ENCODE results near the gene PTBP1. TPM values are rescaled to one million over a fixed set of nuclear protein-coding genes. Genes with fewer than 3 reads are reported as not detected.
A peak's percentile ranks its signal among the peaks of the same experiment; 100 is the strongest.

PTBP1 gene
- total and polyA plus RNA-seq, 9 of the 15 experiments (the other 6 are each of a cell fraction or from before 2014, with no cell fraction given), result 14.0 to 759 (median 234) TPM

DNA sequence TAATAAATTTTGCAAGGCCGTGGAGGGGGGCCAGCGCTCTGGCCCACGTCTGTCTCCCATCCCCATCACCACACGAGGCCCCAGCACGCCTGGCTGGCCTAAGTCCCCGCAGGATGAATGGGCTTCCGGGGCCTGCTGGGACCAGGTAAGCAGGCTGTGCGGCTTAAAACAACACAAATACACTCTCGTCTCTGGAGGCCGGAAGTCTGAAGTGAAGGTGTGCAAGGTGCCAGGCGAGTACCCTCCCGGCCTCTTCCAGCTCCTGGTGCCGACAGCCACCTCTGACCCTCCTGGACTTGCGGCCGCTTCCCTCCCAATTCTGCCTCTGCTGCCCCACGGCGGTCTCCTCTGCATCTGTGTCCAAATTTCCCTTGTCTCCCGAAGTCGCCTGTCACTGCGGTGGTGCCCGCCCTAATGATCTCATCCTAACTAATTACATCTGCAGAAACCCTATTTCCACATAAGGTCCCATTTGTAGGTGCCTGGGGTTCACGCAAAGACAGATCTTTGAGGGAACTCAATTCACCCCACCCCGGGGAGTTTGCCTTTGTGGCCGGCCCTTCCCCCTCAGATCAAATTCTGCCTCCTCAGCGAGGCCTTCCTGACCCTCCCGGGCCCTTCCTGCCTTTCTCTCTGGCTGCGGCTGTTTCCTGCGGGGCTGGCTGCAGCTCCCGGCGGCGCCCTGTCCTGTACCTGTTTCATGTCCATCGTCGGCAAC, 8.1 kb upstream of the PTBP1 start (continued):
- TF ChIP-seq, protein P1, sequence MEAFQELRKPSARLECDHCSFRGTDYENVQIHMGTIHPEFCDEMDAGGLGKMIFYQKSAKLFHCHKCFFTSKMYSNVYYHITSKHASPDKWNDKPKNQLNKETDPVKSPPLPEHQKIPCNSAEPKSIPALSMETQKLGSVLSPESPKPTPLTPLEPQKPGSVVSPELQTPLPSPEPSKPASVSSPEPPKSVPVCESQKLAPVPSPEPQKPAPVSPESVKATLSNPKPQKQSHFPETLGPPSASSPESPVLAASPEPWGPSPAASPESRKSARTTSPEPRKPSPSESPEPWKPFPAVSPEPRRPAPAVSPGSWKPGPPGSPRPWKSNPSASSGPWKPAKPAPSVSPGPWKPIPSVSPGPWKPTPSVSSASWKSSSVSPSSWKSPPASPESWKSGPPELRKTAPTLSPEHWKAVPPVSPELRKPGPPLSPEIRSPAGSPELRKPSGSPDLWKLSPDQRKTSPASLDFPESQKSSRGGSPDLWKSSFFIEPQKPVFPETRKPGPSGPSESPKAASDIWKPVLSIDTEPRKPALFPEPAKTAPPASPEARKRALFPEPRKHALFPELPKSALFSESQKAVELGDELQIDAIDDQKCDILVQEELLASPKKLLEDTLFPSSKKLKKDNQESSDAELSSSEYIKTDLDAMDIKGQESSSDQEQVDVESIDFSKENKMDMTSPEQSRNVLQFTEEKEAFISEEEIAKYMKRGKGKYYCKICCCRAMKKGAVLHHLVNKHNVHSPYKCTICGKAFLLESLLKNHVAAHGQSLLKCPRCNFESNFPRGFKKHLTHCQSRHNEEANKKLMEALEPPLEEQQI (IDR thresholded peaks at IDR 0.05), result no peak
- TF ChIP-seq ZNF253 (CRISPR knock-in tag; conservative IDR thresholded peaks at IDR 0.05), result no peak
- TF ChIP-seq, protein P2, sequence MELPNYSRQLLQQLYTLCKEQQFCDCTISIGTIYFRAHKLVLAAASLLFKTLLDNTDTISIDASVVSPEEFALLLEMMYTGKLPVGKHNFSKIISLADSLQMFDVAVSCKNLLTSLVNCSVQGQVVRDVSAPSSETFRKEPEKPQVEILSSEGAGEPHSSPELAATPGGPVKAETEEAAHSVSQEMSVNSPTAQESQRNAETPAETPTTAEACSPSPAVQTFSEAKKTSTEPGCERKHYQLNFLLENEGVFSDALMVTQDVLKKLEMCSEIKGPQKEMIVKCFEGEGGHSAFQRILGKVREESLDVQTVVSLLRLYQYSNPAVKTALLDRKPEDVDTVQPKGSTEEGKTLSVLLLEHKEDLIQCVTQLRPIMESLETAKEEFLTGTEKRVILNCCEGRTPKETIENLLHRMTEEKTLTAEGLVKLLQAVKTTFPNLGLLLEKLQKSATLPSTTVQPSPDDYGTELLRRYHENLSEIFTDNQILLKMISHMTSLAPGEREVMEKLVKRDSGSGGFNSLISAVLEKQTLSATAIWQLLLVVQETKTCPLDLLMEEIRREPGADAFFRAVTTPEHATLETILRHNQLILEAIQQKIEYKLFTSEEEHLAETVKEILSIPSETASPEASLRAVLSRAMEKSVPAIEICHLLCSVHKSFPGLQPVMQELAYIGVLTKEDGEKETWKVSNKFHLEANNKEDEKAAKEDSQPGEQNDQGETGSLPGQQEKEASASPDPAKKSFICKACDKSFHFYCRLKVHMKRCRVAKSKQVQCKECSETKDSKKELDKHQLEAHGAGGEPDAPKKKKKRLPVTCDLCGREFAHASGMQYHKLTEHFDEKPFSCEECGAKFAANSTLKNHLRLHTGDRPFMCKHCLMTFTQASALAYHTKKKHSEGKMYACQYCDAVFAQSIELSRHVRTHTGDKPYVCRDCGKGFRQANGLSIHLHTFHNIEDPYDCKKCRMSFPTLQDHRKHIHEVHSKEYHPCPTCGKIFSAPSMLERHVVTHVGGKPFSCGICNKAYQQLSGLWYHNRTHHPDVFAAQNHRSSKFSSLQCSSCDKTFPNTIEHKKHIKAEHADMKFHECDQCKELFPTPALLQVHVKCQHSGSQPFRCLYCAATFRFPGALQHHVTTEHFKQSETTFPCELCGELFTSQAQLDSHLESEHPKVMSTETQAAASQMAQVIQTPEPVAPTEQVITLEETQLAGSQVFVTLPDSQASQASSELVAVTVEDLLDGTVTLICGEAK (IDR thresholded peaks at IDR 0.05), result no peak
- TF ChIP-seq, protein P2 (CRISPR knock-in tag; IDR thresholded peaks at IDR 0.05), result no peak
- TF ChIP-seq ZNF778 (CRISPR knock-in tag; IDR thresholded peaks at IDR 0.05), result no peak
- TF ChIP-seq ZNF146 (CRISPR knock-in tag; IDR thresholded peaks at IDR 0.05; ENCODE audit: unreplicated experiment), result no peak
- TF ChIP-seq, protein P3, sequence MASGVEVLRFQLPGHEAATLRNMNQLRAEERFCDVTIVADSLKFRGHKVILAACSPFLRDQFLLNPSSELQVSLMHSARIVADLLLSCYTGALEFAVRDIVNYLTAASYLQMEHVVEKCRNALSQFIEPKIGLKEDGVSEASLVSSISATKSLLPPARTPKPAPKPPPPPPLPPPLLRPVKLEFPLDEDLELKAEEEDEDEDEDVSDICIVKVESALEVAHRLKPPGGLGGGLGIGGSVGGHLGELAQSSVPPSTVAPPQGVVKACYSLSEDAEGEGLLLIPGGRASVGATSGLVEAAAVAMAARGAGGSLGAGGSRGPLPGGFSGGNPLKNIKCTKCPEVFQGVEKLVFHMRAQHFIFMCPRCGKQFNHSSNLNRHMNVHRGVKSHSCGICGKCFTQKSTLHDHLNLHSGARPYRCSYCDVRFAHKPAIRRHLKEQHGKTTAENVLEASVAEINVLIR (CRISPR knock-in tag; IDR thresholded peaks at IDR 0.05), result no peak
- TF ChIP-seq RCOR1 (IDR thresholded peaks at IDR 0.05; ENCODE audit: borderline replicate concordance in 1 of 2, low read depth in 2 of 2, low read length in 2 of 2), result no peak; a peak in 1 of 4 replicates
- TF ChIP-seq POLR2A (conservative IDR thresholded peaks at IDR 0.05), result 0 out of 2 replicates have a peak, but pooled peaks have one; percentile 48
- 0 out of 4 replicates have a peak, but pooled peaks of 1 of the 2 experiments have one; percentile 30 for TF ChIP-seq KDM4B (IDR thresholded peaks at IDR 0.05; ENCODE audit: borderline replicate concordance in 2 of 2, low read depth in 1 of 2)
- no peak for TF ChIP-seq ZNF696 (CRISPR knock-in tag; conservative IDR thresholded peaks at IDR 0.05)
- no peak for TF ChIP-seq NR2F6 (CRISPR knock-in tag; IDR thresholded peaks at IDR 0.05)
- TF ChIP-seq MBD2 (IDR thresholded peaks at IDR 0.05; ENCODE audit: borderline replicate concordance, low read depth), result peak; percentile 44; the same call in 1 of the 2 replicates
- peak in 1 of 2 experiments; percentile 15; a peak in 1 of 4 replicates for TF ChIP-seq RAD21 (CRISPR knock-in tag; conservative IDR thresholded peaks at IDR 0.05 in 1 of 2, IDR thresholded peaks at IDR 0.05 in 1 of 2)
- TF ChIP-seq TARDBP (IDR thresholded peaks at IDR 0.05), result no peak
- TF ChIP-seq NCOA1 (IDR thresholded peaks at IDR 0.05; ENCODE audit: low read depth), result no peak

Measured in K562 (cell line).